Stimulated activated CD4-positive, alpha-beta T cell treated with anti-CD3 and anti-CD28 coated beads, TNF-alpha, amount 100 ng/mL, for 48 hours (primary cell): ENCODE data around the gene VSIG8.
A peak's percentile ranks its signal among the peaks of the same experiment; 100 is the strongest.

Source experiments
- DNase-seq, 3 donors: peaks; one replicate each; pipeline ENCODE4 v3.0.0-alpha.2; 2020; ENCODE audit warnings: low read depth in 3 of 3

VSIG8 gene

GRCh38 chr1:159829822-159830465 is 32.5 kb downstream of the VSIG8 start:
- DNase-seq, result no peak

GRCh38 chr1:159829273-159829634 is 33.2 kb downstream of the VSIG8 start:
- DNase-seq, result no peak

GRCh38 chr1:159828581-159829272 is 33.7 kb downstream of the VSIG8 start:
- no peak for DNase-seq

- DNase-seq, result no peak
These were observed 34.3 kb downstream of the VSIG8 start for GRCh38 chr1:159828176-159828575.

GRCh38 chr1:159827549-159827948 is 34.9 kb downstream of the VSIG8 start:
- no peak for DNase-seq

GRCh38 chr1:159827102-159827490 is 35.4 kb downstream of the VSIG8 start:
- no peak for DNase-seq

GRCh38 chr1:159826441-159827101 is 35.9 kb downstream of the VSIG8 start, which contains the start of gene SLAMF8:
Gene SLAMF8 (plus strand): TSS chr1:159826873. CDS start chr1:159826899, 26 bp downstream.
- peak; percentile 15 to 32 (median 27) for DNase-seq

GRCh38 chr1:159825564-159825963 is 36.9 kb downstream of the VSIG8 start:
- no peak for DNase-seq

- DNase-seq, result no peak
These were observed 39.1 kb downstream of the VSIG8 start for GRCh38 chr1:159823406-159823805.

- DNase-seq, result no peak
These were observed 41.1 kb downstream of the VSIG8 start for GRCh38 chr1:159821171-159821867.

- no peak for DNase-seq
These were observed 45.0 kb downstream of the VSIG8 start for GRCh38 chr1:159817276-159818041.

GRCh38 chr1:159815926-159816325 is 46.5 kb downstream of the VSIG8 start:
- no peak for DNase-seq

GRCh38 chr1:159804924-159805323 is 57.5 kb downstream of the VSIG8 start:
- no peak for DNase-seq
